ENCODE measurements around the gene DDI2.

The DDI2 gene

DNA sequence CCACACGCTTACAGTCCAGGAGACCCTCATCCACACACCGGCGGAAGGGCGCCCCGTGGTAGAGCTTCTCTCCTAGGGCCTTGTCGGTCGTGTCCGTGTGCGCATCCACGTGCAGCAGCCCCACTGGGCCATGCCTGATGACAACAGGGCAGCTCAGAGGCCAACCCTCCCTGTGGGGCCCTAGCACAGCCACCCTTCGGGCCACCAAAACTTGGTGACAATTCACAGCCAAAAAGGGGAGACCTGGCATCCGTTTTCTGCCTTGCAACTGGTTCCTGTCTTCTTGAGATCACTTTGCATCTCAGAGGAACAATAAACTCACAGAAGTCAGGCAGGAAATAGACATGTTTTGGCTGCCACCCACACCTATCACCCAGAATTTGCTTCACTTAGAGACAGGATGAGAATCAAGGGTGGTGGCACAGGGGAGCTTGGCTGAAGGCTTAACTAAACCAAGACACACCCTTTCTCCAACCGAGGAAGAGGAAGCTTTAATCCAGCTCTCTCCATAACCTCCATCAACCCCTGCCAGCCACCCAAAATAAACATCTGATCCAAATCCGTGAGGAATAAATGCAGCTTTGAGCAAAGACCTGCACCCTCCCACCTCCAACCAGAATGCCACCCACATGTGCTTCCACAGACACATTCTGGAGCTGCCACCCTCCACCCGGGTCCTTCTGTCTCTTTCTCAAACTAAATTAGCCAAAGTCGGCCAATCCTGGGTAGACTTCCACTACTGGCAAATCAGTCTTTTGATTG is 38.2 kb upstream of the DDI2 start:
- no peak for TF ChIP-seq Cebpa-rat (IDR thresholded peaks at IDR 0.05)
- H3K4me3 ChIP-seq = peak overlapping the region in 1 of 10 experiments; percentile 8; a peak in 1 of 20 replicates
- no peaks in the 10 kb centered on the region for H3K9me3 ChIP-seq (replicated peaks in 1 of 11)
- peak overlapping the region in 9 of 11 experiments; percentile 7 to 81 (median 39); a peak in 14 of 22 replicates for H3K27ac ChIP-seq
- H4K20me1 ChIP-seq = no peaks in the 10 kb centered on the region
- peak overlapping the region in 4 of 11 experiments; percentile 33 to 56 (median 40); a peak in 6 of 22 replicates for H3K9ac ChIP-seq
- peaks cover 2 to 8% (median 6%) of the 10 kb centered on the region in 11 experiments for H3K27me3 ChIP-seq
- H3K4me2 ChIP-seq = peak overlapping the region; percentile 1 to 89 (median 41); a peak in 17 of 22 replicates
- peaks cover 0 to 20% (median 7%) of the 10 kb centered on the region in 11 experiments; a peak in 6 of 22 replicates for H3K36me3 ChIP-seq
- H3K4me1 ChIP-seq = peaks cover 19 to 49% (median 33%) of the 10 kb centered on the region in 10 experiments

DNA sequence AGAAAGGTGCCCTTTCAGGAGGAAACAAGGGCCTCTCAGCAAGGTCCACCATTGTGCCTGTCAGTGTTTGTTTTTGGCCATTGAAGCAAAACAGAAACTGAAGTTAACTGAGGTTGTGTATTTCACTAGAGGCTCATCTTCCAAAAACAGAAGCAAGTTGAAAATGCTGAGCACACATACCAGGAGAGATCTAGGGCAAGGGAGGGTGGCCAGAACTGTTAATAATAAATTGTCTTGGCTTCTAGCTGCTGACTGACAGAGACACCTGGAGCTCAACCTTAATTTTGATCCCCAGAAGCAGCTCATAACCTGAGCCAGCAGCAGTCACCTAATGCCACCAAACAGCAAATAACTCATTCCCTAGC is 37.6 kb upstream of the DDI2 start:
- peaks cover 0 to 16% (median 4%) of the 10 kb centered on the region in 11 experiments; a peak in 6 of 22 replicates for H3K36me3 ChIP-seq
- H3K9ac ChIP-seq = peak overlapping the region in 4 of 11 experiments; percentile 33 to 56 (median 40); a peak in 6 of 22 replicates
- no peaks in the 10 kb centered on the region for H3K9me3 ChIP-seq (replicated peaks in 1 of 11)
- H3K27me3 ChIP-seq = peaks cover 8 to 13% (median 11%) of the 10 kb centered on the region in 11 experiments
- H3K4me1 ChIP-seq = peaks cover 24 to 55% (median 37%) of the 10 kb centered on the region in 10 experiments
- peak overlapping the region; percentile 1 to 89 (median 41); a peak in 17 of 22 replicates for H3K4me2 ChIP-seq
- no peaks in the 10 kb centered on the region for H4K20me1 ChIP-seq
- peak overlapping the region in 1 of 10 experiments; percentile 8; a peak in 1 of 20 replicates for H3K4me3 ChIP-seq
- no peak for TF ChIP-seq Cebpa-rat (IDR thresholded peaks at IDR 0.05)
- peak overlapping the region in 9 of 11 experiments; percentile 7 to 81 (median 39); a peak in 14 of 22 replicates for H3K27ac ChIP-seq

- Histone ChIP-seq H3K27ac (no peak overlapping the region), H3K36me3 (peaks cover 0 to 2% (median 0%) of the 10 kb centered on the region in 11 experiments; a peak in 3 of 22 replicates), H4K20me1 (no peaks in the 10 kb centered on the region), H3K4me1 (peaks cover 20 to 45% (median 31%) of the 10 kb centered on the region in 10 experiments; a peak in 19 of 20 replicates), H3K9ac (no peak overlapping the region), H3K4me2 (no peak overlapping the region; a peak in 1 of 22 replicates), H3K4me3 (no peak overlapping the region), H3K9me3 (replicated peaks in 1 of 11) (peaks cover 0 to 2% (median 2%) of the 10 kb centered on the region in 11 experiments; a peak in 8 of 22 replicates), H3K27me3 (peaks cover 16 to 22% (median 20%) of the 10 kb centered on the region in 11 experiments)
- TF ChIP-seq Cebpa-rat (IDR thresholded peaks at IDR 0.05) = no peak
Observed at GRCh38 chr1:15583016-15583706, 34.1 kb upstream of the DDI2 start.

- peak within 1 kb of the TSS; percentile 72 to 92 (median 86) for H3K4me2 ChIP-seq
- H3K9me3 ChIP-seq (replicated peaks in 1 of 11) = peaks cover 0 to 9% (median 4%) of the 10 kb centered on the region in 11 experiments; a peak in 9 of 22 replicates
- peaks cover 0 to 11% (median 0%) of the 10 kb centered on the region in 11 experiments; a peak in 3 of 22 replicates for H3K36me3 ChIP-seq
- no peaks in the 10 kb centered on the region for H4K20me1 ChIP-seq
- H3K4me1 ChIP-seq = peaks cover 11 to 30% (median 18%) of the 10 kb centered on the region in 10 experiments; a peak in 17 of 20 replicates
- peaks cover 16 to 22% (median 20%) of the 10 kb centered on the region in 11 experiments for H3K27me3 ChIP-seq
- H3K9ac ChIP-seq = peak within 1 kb of the TSS; percentile 72 to 88 (median 79)
- no peak for TF ChIP-seq Cebpa-rat (IDR thresholded peaks at IDR 0.05)
- H3K4me3 ChIP-seq = peak within 1 kb of the TSS; percentile 48 to 71 (median 61)
- peak within 1 kb of the TSS; percentile 40 to 89 (median 78); a peak in 21 of 22 replicates for H3K27ac ChIP-seq
Observed at GRCh38 chr1:15584489-15585363, 32.5 kb upstream of the DDI2 start, which contains the start of gene AGMAT. TSS of gene AGMAT (minus strand) at chr1:15585051. CDS start at chr1:15584967, 84 bp downstream.

GRCh38 chr1:15592285-15592684 is 25.0 kb upstream of the DDI2 start:
- no peaks in the 10 kb centered on the region for H4K20me1 ChIP-seq
- no peaks in the 10 kb centered on the region for H3K27me3 ChIP-seq
- no peak for TF ChIP-seq Cebpa-rat (IDR thresholded peaks at IDR 0.05)
- peaks cover 0 to 9% (median 4%) of the 10 kb centered on the region in 11 experiments; a peak in 9 of 22 replicates for H3K9me3 ChIP-seq (replicated peaks in 1 of 11)
- no peak overlapping the region for H3K9ac ChIP-seq
- H3K4me3 ChIP-seq = no peak overlapping the region
- H3K4me1 ChIP-seq = no peaks in the 10 kb centered on the region; a peak in 1 of 20 replicates
- H3K4me2 ChIP-seq = no peak overlapping the region
- H3K36me3 ChIP-seq = peaks cover 0 to 11% (median 0%) of the 10 kb centered on the region in 11 experiments; a peak in 3 of 22 replicates
- no peak overlapping the region for H3K27ac ChIP-seq

DNA sequence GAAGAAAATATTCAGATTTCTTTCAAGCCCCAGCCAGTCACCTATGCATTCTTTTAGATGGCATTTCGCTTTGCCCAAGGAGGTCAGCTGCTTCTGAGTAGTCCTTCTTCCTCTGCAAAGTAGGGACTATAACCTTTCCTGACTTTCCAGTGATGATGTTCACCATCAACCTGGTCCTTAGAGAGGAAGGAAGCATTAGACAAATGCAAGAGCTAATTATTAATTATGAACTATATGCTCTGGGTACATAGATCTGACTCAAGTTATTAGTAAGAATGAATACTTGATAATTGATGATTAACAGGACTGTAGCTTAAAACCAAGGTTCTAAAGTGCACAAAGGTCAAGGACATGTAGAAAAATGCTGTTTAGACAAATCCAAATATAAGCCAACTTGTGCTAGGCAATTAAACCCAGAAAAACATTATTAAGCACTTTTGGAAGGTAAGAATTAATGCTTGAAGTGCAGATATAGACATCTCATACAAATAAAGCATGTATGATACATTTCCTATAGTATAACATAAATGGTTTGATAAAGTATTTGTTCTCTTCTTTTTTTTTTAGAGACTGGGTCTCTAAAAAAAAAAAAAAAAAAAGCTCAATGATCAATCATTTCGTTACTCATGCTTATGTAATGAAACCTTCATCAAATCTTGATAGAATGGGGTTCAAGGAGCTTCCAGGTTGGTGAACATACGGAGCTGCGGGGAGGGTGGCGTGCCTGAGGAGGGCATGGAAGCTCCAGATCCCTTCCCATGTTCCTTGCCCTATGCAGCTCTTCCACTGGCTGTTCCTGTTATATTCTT is 21.2 kb upstream of the DDI2 start:
- H3K9me3 ChIP-seq (replicated peaks in 1 of 11) = no peaks in the 10 kb centered on the region
- H4K20me1 ChIP-seq = no peaks in the 10 kb centered on the region
- H3K27me3 ChIP-seq = no peaks in the 10 kb centered on the region
- no peak overlapping the region for H3K4me2 ChIP-seq
- TF ChIP-seq Cebpa-rat (IDR thresholded peaks at IDR 0.05) = no peak
- H3K27ac ChIP-seq = no peak overlapping the region
- H3K4me1 ChIP-seq = no peaks in the 10 kb centered on the region; a peak in 1 of 20 replicates
- H3K4me3 ChIP-seq = no peak overlapping the region
- no peak overlapping the region for H3K9ac ChIP-seq
- no peaks in the 10 kb centered on the region for H3K36me3 ChIP-seq

- H3K4me3 ChIP-seq = no peak overlapping the region
- H3K36me3 ChIP-seq = no peaks in the 10 kb centered on the region
- H3K9ac ChIP-seq = no peak overlapping the region
- no peaks in the 10 kb centered on the region for H3K9me3 ChIP-seq (replicated peaks in 1 of 11)
- TF ChIP-seq Cebpa-rat (IDR thresholded peaks at IDR 0.05) = no peak
- no peak overlapping the region for H3K27ac ChIP-seq
- no peaks in the 10 kb centered on the region for H4K20me1 ChIP-seq
- no peak overlapping the region for H3K4me2 ChIP-seq
- peaks cover 3 to 6% (median 5%) of the 10 kb centered on the region in 11 experiments; a peak in 16 of 22 replicates for H3K27me3 ChIP-seq
- peaks cover 0 to 12% (median 6%) of the 10 kb centered on the region in 10 experiments; a peak in 13 of 20 replicates for H3K4me1 ChIP-seq
Observed at GRCh38 chr1:15598436-15598835, 18.8 kb upstream of the DDI2 start.

All from BLaER1 treated with 17β-estradiol and CSF1 and Interleukin-3, amounts not matched to agents 10 nM and 100 nM (cell line).